ENCODE data around the gene VPS8. TPM values are rescaled to one million over a fixed set of nuclear protein-coding genes. Genes with fewer than 3 reads are reported as not detected.

VPS8 gene
- total and polyA plus RNA-seq, 2 experiments from 2014 or later: 41.2 to 47.1 TPM

DNA sequence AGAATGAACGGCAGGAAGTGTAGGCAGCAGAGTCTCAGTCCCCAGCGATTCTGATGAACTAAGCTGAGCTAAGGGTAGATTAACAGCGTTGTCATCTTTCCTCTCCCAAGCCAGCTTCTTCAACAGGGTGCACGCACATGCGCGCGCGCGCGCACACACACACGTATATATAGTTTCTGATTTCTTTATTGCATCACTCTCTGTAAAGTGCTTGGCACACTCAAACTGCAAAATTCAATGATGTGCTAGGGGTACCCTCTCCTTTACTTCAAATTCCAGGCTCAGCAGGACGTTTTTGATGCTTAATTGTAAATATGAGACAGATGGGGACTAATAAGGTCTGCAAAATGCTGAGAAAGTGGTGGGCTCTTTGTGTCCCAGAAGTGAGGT is 26.1 kb upstream of the VPS8 start:
- Histone ChIP-seq H3K9me3 (ENCODE audit: low read depth) (no peaks in the 10 kb centered on the region), H3K36me3 (no peaks in the 10 kb centered on the region), H3K27me3 (no peaks in the 10 kb centered on the region), H3K4me1 (ENCODE audit: low read depth) (peaks cover 6% of the 10 kb centered on the region), H3K27ac (no peak overlapping the region), H3K4me3 (no peak overlapping the region)
- TF ChIP-seq, protein P1, sequence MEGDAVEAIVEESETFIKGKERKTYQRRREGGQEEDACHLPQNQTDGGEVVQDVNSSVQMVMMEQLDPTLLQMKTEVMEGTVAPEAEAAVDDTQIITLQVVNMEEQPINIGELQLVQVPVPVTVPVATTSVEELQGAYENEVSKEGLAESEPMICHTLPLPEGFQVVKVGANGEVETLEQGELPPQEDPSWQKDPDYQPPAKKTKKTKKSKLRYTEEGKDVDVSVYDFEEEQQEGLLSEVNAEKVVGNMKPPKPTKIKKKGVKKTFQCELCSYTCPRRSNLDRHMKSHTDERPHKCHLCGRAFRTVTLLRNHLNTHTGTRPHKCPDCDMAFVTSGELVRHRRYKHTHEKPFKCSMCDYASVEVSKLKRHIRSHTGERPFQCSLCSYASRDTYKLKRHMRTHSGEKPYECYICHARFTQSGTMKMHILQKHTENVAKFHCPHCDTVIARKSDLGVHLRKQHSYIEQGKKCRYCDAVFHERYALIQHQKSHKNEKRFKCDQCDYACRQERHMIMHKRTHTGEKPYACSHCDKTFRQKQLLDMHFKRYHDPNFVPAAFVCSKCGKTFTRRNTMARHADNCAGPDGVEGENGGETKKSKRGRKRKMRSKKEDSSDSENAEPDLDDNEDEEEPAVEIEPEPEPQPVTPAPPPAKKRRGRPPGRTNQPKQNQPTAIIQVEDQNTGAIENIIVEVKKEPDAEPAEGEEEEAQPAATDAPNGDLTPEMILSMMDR (IDR thresholded peaks at IDR 0.05; ENCODE audit: low read depth, low read length): no peak
- peak in 1 of 2 donors; percentile 13 for DNase-seq (ENCODE audit: low read depth in 1 of 2, low spot score in 1 of 2)

DNA sequence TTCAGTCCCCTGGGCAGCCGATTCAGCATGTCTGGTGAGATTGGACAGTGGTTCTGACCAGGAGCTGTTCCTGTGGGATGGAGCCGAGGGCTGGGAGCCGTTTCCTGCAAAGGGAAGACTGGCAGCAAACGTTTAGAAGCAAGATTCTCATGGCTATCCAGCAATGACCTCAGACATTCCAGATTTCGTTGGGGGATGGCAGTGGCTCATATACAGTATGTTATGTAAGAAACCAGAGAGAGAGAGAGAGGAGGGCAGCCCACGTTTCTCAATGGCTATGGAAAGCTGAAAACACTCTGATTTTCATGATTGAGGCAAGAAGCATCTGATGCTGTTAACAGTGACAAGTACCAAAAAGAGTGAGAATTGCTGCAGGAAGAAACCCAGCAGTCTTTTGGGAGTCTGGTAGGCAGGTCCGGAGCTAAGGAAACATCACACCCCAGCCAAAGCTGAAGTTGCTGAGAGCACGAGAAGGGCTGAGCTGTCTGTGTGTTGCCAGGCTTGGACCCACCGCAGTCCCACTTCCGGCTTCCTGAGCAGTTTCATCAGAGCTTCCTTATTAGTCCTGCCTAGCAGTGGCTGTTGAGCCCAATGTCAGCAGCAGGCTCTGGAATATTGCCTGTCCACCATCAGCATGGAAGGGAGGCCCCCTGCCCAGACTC is 25.6 kb upstream of the VPS8 start:
- DNase-seq (ENCODE audit: low read depth in 1 of 2, low spot score in 1 of 2): peak in 1 of 2 donors; percentile 92
- TF ChIP-seq, protein P1 (IDR thresholded peaks at IDR 0.05; ENCODE audit: low read depth, low read length): no peak
- peaks cover 6% of the 10 kb centered on the region for H3K4me1 ChIP-seq (ENCODE audit: low read depth)
- H3K27me3 ChIP-seq: no peaks in the 10 kb centered on the region
- H3K36me3 ChIP-seq: no peaks in the 10 kb centered on the region
- no peak overlapping the region for H3K27ac ChIP-seq
- no peak overlapping the region for H3K4me3 ChIP-seq
- no peaks in the 10 kb centered on the region for H3K9me3 ChIP-seq (ENCODE audit: low read depth)

DNA sequence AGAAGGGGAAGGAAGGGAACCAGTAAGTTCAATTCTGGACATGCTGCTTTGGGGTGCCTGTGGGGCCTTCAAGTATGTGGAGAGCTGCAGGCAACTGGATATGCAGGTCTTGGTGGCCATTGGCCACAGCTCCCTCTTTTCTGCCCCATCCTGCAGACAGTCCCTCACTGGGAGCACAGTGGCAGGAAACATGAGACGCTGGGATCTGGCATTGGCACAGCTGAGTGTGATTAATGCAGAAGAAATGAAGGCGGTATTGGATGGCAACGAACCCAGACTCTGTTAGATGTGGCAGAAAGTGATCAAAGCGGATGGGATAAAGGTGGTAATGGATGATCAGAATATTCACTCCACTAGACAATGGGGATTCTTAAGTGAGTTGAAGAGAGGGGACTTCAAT is 23.2 kb upstream of the VPS8 start:
- no peak overlapping the region for H3K27ac ChIP-seq
- H3K4me1 ChIP-seq (ENCODE audit: low read depth): no peaks in the 10 kb centered on the region
- H3K4me3 ChIP-seq: no peak overlapping the region
- no peaks in the 10 kb centered on the region for H3K9me3 ChIP-seq (ENCODE audit: low read depth)
- no peak for DNase-seq (ENCODE audit: low read depth in 1 of 2, low spot score in 1 of 2)
- no peaks in the 10 kb centered on the region for H3K36me3 ChIP-seq
- TF ChIP-seq, protein P1 (IDR thresholded peaks at IDR 0.05; ENCODE audit: low read depth, low read length): no peak
- no peaks in the 10 kb centered on the region for H3K27me3 ChIP-seq

DNA sequence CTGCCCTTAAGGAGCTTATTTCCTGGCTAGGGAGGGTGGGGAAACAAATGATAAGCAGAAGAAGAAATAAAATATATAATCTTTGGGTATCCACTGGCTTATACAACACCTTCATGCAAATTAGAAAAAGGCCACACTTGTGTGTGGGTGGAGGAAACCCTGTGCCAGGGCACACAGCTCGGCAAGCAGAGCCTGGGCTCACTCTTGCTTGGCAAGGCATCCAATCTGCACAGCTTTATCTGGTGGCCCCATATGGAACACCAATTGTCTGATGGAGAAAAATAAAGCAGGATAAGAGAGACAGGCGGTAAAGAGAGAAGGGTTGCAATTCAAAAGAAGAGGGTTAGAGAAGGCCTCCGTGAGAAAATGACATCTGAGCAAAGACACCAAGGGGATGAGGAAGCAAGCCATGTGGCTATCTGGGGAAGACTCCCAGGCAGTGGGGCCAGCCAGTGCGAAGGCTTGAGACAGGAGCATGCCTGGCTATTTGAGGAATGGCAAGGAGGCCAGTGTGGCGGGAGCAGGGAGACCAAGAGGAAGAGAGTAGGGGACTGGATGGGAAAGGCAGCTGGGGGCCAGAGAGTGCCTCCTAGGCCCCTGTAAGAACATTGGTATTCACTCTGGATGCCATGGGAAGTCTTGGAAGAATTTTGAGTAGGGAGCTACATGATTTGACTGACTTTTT is 22.5 kb upstream of the VPS8 start:
- Histone ChIP-seq H3K36me3 (no peaks in the 10 kb centered on the region), H3K27ac (no peak overlapping the region), H3K4me3 (no peak overlapping the region), H3K27me3 (no peaks in the 10 kb centered on the region), H3K4me1 (ENCODE audit: low read depth) (no peaks in the 10 kb centered on the region), H3K9me3 (ENCODE audit: low read depth) (no peaks in the 10 kb centered on the region)
- TF ChIP-seq, protein P1 (IDR thresholded peaks at IDR 0.05; ENCODE audit: low read depth, low read length): no peak
- DNase-seq (ENCODE audit: low read depth in 1 of 2, low spot score in 1 of 2): no peak

DNA sequence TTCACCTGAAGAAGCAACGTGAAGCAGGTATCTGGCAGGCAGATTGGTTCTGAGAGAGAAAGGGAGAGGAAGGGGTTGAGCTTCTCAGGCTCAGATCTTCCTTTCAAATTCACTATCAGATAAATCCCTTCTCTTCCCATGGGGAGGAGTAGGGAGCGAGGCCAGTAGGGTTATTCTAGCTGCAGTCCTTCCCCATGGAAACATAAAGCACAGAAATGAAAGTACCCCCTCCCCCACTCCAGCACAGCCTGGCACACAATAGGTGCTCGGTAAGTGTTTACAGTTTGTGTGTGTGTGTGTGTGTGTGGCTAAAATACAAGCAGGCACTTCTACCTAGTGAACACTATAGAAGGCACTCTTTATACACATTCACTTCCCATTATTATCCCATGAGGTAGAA is 20.8 kb upstream of the VPS8 start:
- Histone ChIP-seq H3K4me3 (no peak overlapping the region), H3K36me3 (no peaks in the 10 kb centered on the region), H3K27ac (no peak overlapping the region), H3K4me1 (ENCODE audit: low read depth) (peaks cover 9% of the 10 kb centered on the region), H3K27me3 (no peaks in the 10 kb centered on the region), H3K9me3 (ENCODE audit: low read depth) (no peaks in the 10 kb centered on the region)
- DNase-seq (ENCODE audit: low read depth in 1 of 2, low spot score in 1 of 2): no peak
- TF ChIP-seq, protein P1 (IDR thresholded peaks at IDR 0.05; ENCODE audit: low read depth, low read length): no peak
